Esophagus squamous epithelium (tissue), 4 donors: Measurements from ENCODE around the gene PLEKHA5.

Source experiments
- POLR2A ChIP-seq, 4 donors: fragments of 450-650 bp; IDR thresholded peaks; one replicate each; pipeline ENCODE4 v1.6.1; 2017; ENCODE audit warnings: antibody characterized with exemption in 4 of 4, mild to moderate bottlenecking in 4 of 4, moderate library complexity in 3 of 4
- TF ChIP-seq, protein P1 (sequence below), 6 experiments: fragments of 450-650 bp in 4 of 6; fragments of 200-600 bp in 2 of 6; sonication (generic) in 2 of 6; IDR thresholded peaks; one replicate each; pipeline ENCODE4 v1.5.1; 2016 to 2019; ENCODE audit warnings: antibody characterized with exemption in 6 of 6, mild to moderate bottlenecking in 4 of 6, moderate library complexity in 4 of 6

- TF ChIP-seq, protein P1, sequence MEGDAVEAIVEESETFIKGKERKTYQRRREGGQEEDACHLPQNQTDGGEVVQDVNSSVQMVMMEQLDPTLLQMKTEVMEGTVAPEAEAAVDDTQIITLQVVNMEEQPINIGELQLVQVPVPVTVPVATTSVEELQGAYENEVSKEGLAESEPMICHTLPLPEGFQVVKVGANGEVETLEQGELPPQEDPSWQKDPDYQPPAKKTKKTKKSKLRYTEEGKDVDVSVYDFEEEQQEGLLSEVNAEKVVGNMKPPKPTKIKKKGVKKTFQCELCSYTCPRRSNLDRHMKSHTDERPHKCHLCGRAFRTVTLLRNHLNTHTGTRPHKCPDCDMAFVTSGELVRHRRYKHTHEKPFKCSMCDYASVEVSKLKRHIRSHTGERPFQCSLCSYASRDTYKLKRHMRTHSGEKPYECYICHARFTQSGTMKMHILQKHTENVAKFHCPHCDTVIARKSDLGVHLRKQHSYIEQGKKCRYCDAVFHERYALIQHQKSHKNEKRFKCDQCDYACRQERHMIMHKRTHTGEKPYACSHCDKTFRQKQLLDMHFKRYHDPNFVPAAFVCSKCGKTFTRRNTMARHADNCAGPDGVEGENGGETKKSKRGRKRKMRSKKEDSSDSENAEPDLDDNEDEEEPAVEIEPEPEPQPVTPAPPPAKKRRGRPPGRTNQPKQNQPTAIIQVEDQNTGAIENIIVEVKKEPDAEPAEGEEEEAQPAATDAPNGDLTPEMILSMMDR (IDR thresholded peaks at IDR 0.05), result no peak
- TF ChIP-seq POLR2A (IDR thresholded peaks at IDR 0.05), result no peak
Observed at GRCh38 chr12:19082365-19082911, 47.1 kb upstream of the PLEKHA5 start.
